ENCODE measurements around the gene SCYL1.

DNA sequence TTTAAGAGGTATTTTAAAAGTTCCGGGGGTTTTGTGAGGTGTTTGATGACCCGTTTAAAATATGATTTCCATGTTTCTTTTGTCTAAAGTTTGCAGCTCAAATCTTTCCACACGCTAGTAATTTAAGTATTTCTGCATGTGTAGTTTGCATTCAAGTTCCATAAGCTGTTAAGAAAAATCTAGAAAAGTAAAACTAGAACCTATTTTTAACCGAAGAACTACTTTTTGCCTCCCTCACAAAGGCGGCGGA is 26.2 kb upstream of the SCYL1 start:
- TF ChIP-seq, protein P1, sequence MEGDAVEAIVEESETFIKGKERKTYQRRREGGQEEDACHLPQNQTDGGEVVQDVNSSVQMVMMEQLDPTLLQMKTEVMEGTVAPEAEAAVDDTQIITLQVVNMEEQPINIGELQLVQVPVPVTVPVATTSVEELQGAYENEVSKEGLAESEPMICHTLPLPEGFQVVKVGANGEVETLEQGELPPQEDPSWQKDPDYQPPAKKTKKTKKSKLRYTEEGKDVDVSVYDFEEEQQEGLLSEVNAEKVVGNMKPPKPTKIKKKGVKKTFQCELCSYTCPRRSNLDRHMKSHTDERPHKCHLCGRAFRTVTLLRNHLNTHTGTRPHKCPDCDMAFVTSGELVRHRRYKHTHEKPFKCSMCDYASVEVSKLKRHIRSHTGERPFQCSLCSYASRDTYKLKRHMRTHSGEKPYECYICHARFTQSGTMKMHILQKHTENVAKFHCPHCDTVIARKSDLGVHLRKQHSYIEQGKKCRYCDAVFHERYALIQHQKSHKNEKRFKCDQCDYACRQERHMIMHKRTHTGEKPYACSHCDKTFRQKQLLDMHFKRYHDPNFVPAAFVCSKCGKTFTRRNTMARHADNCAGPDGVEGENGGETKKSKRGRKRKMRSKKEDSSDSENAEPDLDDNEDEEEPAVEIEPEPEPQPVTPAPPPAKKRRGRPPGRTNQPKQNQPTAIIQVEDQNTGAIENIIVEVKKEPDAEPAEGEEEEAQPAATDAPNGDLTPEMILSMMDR (conservative IDR thresholded peaks at IDR 0.05; ENCODE audit: low read depth in 2 of 2): no peak
- TF ChIP-seq, protein P2, sequence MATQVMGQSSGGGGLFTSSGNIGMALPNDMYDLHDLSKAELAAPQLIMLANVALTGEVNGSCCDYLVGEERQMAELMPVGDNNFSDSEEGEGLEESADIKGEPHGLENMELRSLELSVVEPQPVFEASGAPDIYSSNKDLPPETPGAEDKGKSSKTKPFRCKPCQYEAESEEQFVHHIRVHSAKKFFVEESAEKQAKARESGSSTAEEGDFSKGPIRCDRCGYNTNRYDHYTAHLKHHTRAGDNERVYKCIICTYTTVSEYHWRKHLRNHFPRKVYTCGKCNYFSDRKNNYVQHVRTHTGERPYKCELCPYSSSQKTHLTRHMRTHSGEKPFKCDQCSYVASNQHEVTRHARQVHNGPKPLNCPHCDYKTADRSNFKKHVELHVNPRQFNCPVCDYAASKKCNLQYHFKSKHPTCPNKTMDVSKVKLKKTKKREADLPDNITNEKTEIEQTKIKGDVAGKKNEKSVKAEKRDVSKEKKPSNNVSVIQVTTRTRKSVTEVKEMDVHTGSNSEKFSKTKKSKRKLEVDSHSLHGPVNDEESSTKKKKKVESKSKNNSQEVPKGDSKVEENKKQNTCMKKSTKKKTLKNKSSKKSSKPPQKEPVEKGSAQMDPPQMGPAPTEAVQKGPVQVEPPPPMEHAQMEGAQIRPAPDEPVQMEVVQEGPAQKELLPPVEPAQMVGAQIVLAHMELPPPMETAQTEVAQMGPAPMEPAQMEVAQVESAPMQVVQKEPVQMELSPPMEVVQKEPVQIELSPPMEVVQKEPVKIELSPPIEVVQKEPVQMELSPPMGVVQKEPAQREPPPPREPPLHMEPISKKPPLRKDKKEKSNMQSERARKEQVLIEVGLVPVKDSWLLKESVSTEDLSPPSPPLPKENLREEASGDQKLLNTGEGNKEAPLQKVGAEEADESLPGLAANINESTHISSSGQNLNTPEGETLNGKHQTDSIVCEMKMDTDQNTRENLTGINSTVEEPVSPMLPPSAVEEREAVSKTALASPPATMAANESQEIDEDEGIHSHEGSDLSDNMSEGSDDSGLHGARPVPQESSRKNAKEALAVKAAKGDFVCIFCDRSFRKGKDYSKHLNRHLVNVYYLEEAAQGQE (IDR thresholded peaks at IDR 0.05; ENCODE audit: unreplicated experiment): no peak
- TF ChIP-seq ZNF331 (CRISPR knock-in tag; IDR thresholded peaks at IDR 0.05; ENCODE audit: low read depth): no peak
